A549 treated with AZD9567 at 1 μM for 4 hours (cell line): ENCODE measurements around the gene TMEM87A. TPM values are rescaled to one million over a fixed set of nuclear protein-coding genes. Genes with fewer than 3 reads are reported as not detected.

Experiments
- total RNA-seq: library from RNA; stranded (reverse); fragments of 200-300 nt; extraction: Qiagen RNA extraction; gene quantifications from 5 replicates; pipeline ENCODE4 v1.2.3, GENCODE V29; 2022; ENCODE audit not compliant: insufficient read depth

Gene TMEM87A
- total RNA-seq = 27.5 to 32.7 TPM (median 27.7 TPM) in 5 replicates

GRCh38 chr15:42272939-42273899 lies at the start of gene TMEM87A, which contains the start of gene GANC:
Gene TMEM87A (minus strand): TSS chr15:42273433. CDS start chr15:42273398, 35 bp downstream.
Gene GANC (plus strand): TSS chr15:42273201. CDS start chr15:42274482, 1,281 bp downstream.

GRCh38 chr15:42207674-42208579 lies 65.3 kb downstream of the TMEM87A start, which contains the start of gene VPS39:
Gene VPS39 (minus strand): TSS chr15:42208304. CDS start chr15:42208153, 151 bp downstream.

Other genes starting within 250 kb of the TMEM87A start
- gene PLA2G4D, start 178.9 kb downstream of the TMEM87A start, total RNA-seq = not detected in 5 replicates
- not detected in 5 replicates for gene PLA2G4F, start 116.8 kb downstream of the TMEM87A start, total RNA-seq
- gene VPS39, start 65.1 kb downstream of the TMEM87A start, total RNA-seq = 15.0 to 18.3 TPM (median 16.7 TPM) in 5 replicates
- 5.4 to 6.9 TPM (median 6.1 TPM) in 5 replicates for gene GANC, start 232 bp downstream of the TMEM87A start, total RNA-seq
- gene CAPN3, start 86.1 kb upstream of the TMEM87A start, total RNA-seq = 0.27 to 0.57 TPM (median 0.38 TPM) in 4 of 5 replicates, not detected in the other
- gene ZNF106, start 217.7 kb upstream of the TMEM87A start, total RNA-seq = 8.5 to 11.7 TPM (median 11.5 TPM) in 5 replicates
- 15.2 to 43.5 TPM (median 20.1 TPM) in 5 replicates for gene SNAP23, start 222.2 kb upstream of the TMEM87A start, total RNA-seq